ENCODE data around the gene ATP2B1.

DNA sequence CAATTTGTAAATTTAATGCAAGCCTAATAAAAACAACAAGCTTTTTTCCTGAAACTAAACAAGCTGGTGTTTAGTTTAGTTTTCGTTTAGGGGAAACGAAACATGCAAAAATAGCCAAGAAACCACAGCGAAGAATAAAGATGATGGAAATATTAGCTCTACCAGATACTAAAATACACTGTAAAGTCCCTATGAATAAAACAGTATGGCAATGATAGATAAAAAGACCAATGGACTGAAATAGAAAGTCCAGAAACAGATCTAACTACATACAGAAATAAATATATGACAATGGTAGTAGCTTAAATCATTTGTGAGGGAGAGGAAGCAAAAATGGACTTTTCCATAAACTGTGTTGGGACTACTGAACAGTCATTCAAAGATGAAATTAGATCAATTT, 26.4 kb downstream of the ATP2B1 start:
- TF ChIP-seq, protein P1, sequence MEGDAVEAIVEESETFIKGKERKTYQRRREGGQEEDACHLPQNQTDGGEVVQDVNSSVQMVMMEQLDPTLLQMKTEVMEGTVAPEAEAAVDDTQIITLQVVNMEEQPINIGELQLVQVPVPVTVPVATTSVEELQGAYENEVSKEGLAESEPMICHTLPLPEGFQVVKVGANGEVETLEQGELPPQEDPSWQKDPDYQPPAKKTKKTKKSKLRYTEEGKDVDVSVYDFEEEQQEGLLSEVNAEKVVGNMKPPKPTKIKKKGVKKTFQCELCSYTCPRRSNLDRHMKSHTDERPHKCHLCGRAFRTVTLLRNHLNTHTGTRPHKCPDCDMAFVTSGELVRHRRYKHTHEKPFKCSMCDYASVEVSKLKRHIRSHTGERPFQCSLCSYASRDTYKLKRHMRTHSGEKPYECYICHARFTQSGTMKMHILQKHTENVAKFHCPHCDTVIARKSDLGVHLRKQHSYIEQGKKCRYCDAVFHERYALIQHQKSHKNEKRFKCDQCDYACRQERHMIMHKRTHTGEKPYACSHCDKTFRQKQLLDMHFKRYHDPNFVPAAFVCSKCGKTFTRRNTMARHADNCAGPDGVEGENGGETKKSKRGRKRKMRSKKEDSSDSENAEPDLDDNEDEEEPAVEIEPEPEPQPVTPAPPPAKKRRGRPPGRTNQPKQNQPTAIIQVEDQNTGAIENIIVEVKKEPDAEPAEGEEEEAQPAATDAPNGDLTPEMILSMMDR (IDR thresholded peaks at IDR 0.05), result no peak
- TF ChIP-seq ZFX (IDR thresholded peaks at IDR 0.05; ENCODE audit: borderline replicate concordance), result no peak
